MCF 10A (cell line): Measurements from ENCODE around the gene ANP32B. TPM values are rescaled to one million over a fixed set of nuclear protein-coding genes. Genes with fewer than 3 reads are reported as not detected.
A peak's percentile ranks its signal among the peaks of the same experiment; 100 is the strongest.

ENCODE experiments used
- BruUV-seq: library from RNA; stranded (reverse); fragments of 400-500 nt; replicated peaks from 2 replicates; lab custom pipeline; 2021; lab: Mats Ljungman, UMichigan
- CTCF ChIA-PET: fragments of 300-600 bp; sonication (Branson Sonifier 250); formaldehyde crosslinking; extraction: SDS; loops from one replicate; lab custom pipeline; 2021; ENCODE audit warnings: antibody characterized with exemption, inconsistent platforms; lab: Yijun Ruan, JAX
- POLR2A ChIA-PET: fragments of 300-600, 350-650 bp; sonication (Branson Sonifier 250); formaldehyde crosslinking; extraction: SDS; loops from one replicate; lab custom pipeline; 2020; ENCODE audit warnings: antibody characterized with exemption, inconsistent platforms; lab: Yijun Ruan, JAX
- DNase-seq: peaks from one replicate; pipeline ENCODE4 v3.0.0-alpha.2; 2018; ENCODE audit not compliant: unreplicated experiment
- H3K27ac Mint-ChIP-seq: one replicate; pipeline ENCODE4 v1.8.0; 2022; ENCODE audit warnings: mild to moderate bottlenecking, low read depth, mixed read lengths; ENCODE audit not compliant: unreplicated experiment
- H3K27me3 Mint-ChIP-seq: one replicate; pipeline ENCODE4 v1.8.0; 2022; ENCODE audit warnings: mixed read lengths; ENCODE audit not compliant: insufficient read depth, unreplicated experiment
- H3K36me3 Mint-ChIP-seq: one replicate; pipeline ENCODE4 v1.8.0; 2022; ENCODE audit warnings: mild to moderate bottlenecking, moderate library complexity, mixed read lengths; ENCODE audit not compliant: insufficient read depth, unreplicated experiment
- H3K4me1 Mint-ChIP-seq: one replicate; pipeline ENCODE4 v1.8.0; 2022; ENCODE audit warnings: mixed read lengths; ENCODE audit not compliant: insufficient read depth, unreplicated experiment
- H3K4me3 Mint-ChIP-seq: one replicate; pipeline ENCODE4 v1.8.0; 2022; ENCODE audit warnings: mild to moderate bottlenecking, moderate library complexity, mixed read lengths; ENCODE audit not compliant: unreplicated experiment
- H3K9me3 Mint-ChIP-seq: one replicate; pipeline ENCODE4 v1.8.0; 2022; ENCODE audit warnings: mixed read lengths; ENCODE audit not compliant: unreplicated experiment
- CTCF ChIP-seq: fragments of 200-600 bp; IDR thresholded peaks from one replicate; pipeline ENCODE4 v1.8.0; 2022; ENCODE audit warnings: antibody characterized with exemption, mild to moderate bottlenecking; ENCODE audit not compliant: unreplicated experiment
- intact Hi-C: fragments of 100-400 bp; cut with micrococcal nuclease; formaldehyde crosslinking; loops from 2 replicates; pipeline ENCODE4 v1.14.1; 2022
- total RNA-seq: library from RNA; stranded (reverse); gene quantifications from 2 replicates; pipeline ENCODE4 v1.2.3, GENCODE V29; 2022

The ANP32B gene
- total RNA-seq, 1 experiment from 2014 or later, result 245 TPM

GRCh38 chr9:98021306-98022040 lies 38.3 kb downstream of the ANP32B start:
- TF ChIP-seq CTCF, result no peak
- ChIA-PET CTCF (interaction anchor here (1.4 kb wide), 1 partner anchor 13 kb away, joined by 4 read pairs; no protein-coding TSS in a partner anchor), POLR2A (interaction anchor here (0.7 kb wide), 1 partner anchor 35 kb away, joined by 3 read pairs; the partner anchor contains the start of gene NANS)
- DNase-seq, result no peak
- no TSS peak for BruUV-seq
- Mint-ChIP-seq H3K4me3 (no peak overlapping the region), H3K9me3 (no peaks in the 10 kb centered on the region), H3K27ac (peak overlapping the region; percentile 17), H3K36me3 (peaks cover 72% of the 10 kb centered on the region), H3K27me3 (no peaks in the 10 kb centered on the region), H3K4me1 (no peaks in the 10 kb centered on the region)
- intact Hi-C loops, result no loop called here

- TF ChIP-seq CTCF, result no peak
- H3K9me3 Mint-ChIP-seq, result no peaks in the 10 kb centered on the region
- intact Hi-C loops, result no loop called here
- CTCF ChIA-PET, result interaction anchor here (0.6 kb wide), 1 partner anchor 25 kb away, joined by 3 read pairs; no protein-coding TSS in a partner anchor
- POLR2A ChIA-PET, result interaction anchor here (0.6 kb wide), 1 partner anchor 18 kb away, joined by 3 read pairs; no protein-coding TSS in a partner anchor
- H3K4me3 Mint-ChIP-seq, result no peak overlapping the region
- no peaks in the 10 kb centered on the region for H3K4me1 Mint-ChIP-seq
- BruUV-seq, result no TSS peak
- H3K27me3 Mint-ChIP-seq, result no peaks in the 10 kb centered on the region
- DNase-seq, result no peak
- H3K27ac Mint-ChIP-seq, result peak overlapping the region; percentile 17
- H3K36me3 Mint-ChIP-seq, result peaks cover 64% of the 10 kb centered on the region
Observed at GRCh38 chr9:98022447-98022846, 39.3 kb downstream of the ANP32B start.

GRCh38 chr9:98024702-98025101 lies 41.6 kb downstream of the ANP32B start:
- ChIA-PET POLR2A (no interaction called here), CTCF (no interaction called here)
- Mint-ChIP-seq H3K9me3 (no peaks in the 10 kb centered on the region), H3K4me3 (no peak overlapping the region), H3K36me3 (peaks cover 42% of the 10 kb centered on the region), H3K4me1 (no peaks in the 10 kb centered on the region), H3K27ac (no peak overlapping the region), H3K27me3 (no peaks in the 10 kb centered on the region)
- TF ChIP-seq CTCF, result no peak
- intact Hi-C loops, result no loop called here
- DNase-seq, result no peak
- BruUV-seq, result no TSS peak

- Mint-ChIP-seq H3K36me3 (peaks cover 6% of the 10 kb centered on the region), H3K4me3 (no peak overlapping the region), H3K27me3 (no peaks in the 10 kb centered on the region), H3K9me3 (no peaks in the 10 kb centered on the region), H3K27ac (no peak overlapping the region), H3K4me1 (peaks cover 15% of the 10 kb centered on the region)
- BruUV-seq, result no TSS peak
- no peak for DNase-seq
- ChIA-PET CTCF (interaction anchor here (0.7 kb wide), 1 partner anchor 1589 kb away, joined by 3 read pairs; no protein-coding TSS in a partner anchor), POLR2A (interaction anchor here (0.7 to 1.4 kb wide), 2 partner anchors 14 to 18 kb away, joined by 3 read pairs; no protein-coding TSS in a partner anchor)
- intact Hi-C loops, result no loop called here
- TF ChIP-seq CTCF, result no peak
Observed at GRCh38 chr9:98031169-98031568, 48.0 kb downstream of the ANP32B start.
